ENCODE measurements around the gene GIMAP6. TPM values are rescaled to one million over a fixed set of nuclear protein-coding genes. Genes with fewer than 3 reads are reported as not detected.
"Not testable (repeated sequence)": the region's sequence is repeated elsewhere in the genome, so short reads cannot be mapped to it uniquely, and the experiment has no call there.

Gene GIMAP6
- total RNA-seq, 1 experiment from 2014 or later: not detected

- Histone ChIP-seq H3K27me3 (peaks cover 8% of the 10 kb centered on the region), H3K9me3 (replicated peaks) (no peaks in the 10 kb centered on the region), H3K27ac (no peak overlapping the region), H3K4me3 (no peak overlapping the region), H3K36me3 (no peaks in the 10 kb centered on the region), H3K4me1 (no peaks in the 10 kb centered on the region)
- DNase-seq: no peak
Measured at GRCh38 chr7:150620617-150621371, 11.4 kb downstream of the GIMAP6 start.

- no peak overlapping the region for H3K27ac ChIP-seq
- no peaks in the 10 kb centered on the region for H3K4me1 ChIP-seq
- H3K9me3 ChIP-seq (replicated peaks): no peaks in the 10 kb centered on the region
- H3K4me3 ChIP-seq: no peak overlapping the region
- DNase-seq: no peak
- peaks cover 2% of the 10 kb centered on the region; the same call in 1 of the 2 replicates for H3K27me3 ChIP-seq
- no peaks in the 10 kb centered on the region for H3K36me3 ChIP-seq
Measured at GRCh38 chr7:150620061-150620460, 12.1 kb downstream of the GIMAP6 start.

- not testable (repeated sequence) for H3K4me1 ChIP-seq; H3K36me3 ChIP-seq; DNase-seq; H3K27me3 ChIP-seq; H3K9me3 ChIP-seq (replicated peaks); H3K27ac ChIP-seq; H3K4me3 ChIP-seq
Measured at GRCh38 chr7:150615221-150615755, 16.9 kb downstream of the GIMAP6 start.

GRCh38 chr7:150614426-150614825, 17.8 kb downstream of the GIMAP6 start:
- H3K27me3 ChIP-seq; DNase-seq; H3K4me1 ChIP-seq; H3K27ac ChIP-seq; H3K36me3 ChIP-seq; H3K4me3 ChIP-seq; H3K9me3 ChIP-seq (replicated peaks): not testable (repeated sequence)

- no peak overlapping the region for H3K4me3 ChIP-seq
- DNase-seq: no peak
- no peaks in the 10 kb centered on the region for H3K9me3 ChIP-seq (replicated peaks)
- no peaks in the 10 kb centered on the region for H3K36me3 ChIP-seq
- no peak overlapping the region for H3K27ac ChIP-seq
- H3K4me1 ChIP-seq: no peaks in the 10 kb centered on the region
- no peaks in the 10 kb centered on the region for H3K27me3 ChIP-seq
Measured at GRCh38 chr7:150613880-150614279, 18.3 kb downstream of the GIMAP6 start.

GRCh38 chr7:150612925-150613324, 19.3 kb downstream of the GIMAP6 start:
- no peaks in the 10 kb centered on the region for H3K36me3 ChIP-seq
- no peak for DNase-seq
- H3K9me3 ChIP-seq (replicated peaks): no peaks in the 10 kb centered on the region

GRCh38 chr7:150610233-150610632, 22.0 kb downstream of the GIMAP6 start:
- Histone ChIP-seq H3K4me3 (no peak overlapping the region), H3K27ac (no peak overlapping the region), H3K27me3 (no peaks in the 10 kb centered on the region), H3K4me1 (no peaks in the 10 kb centered on the region), H3K9me3 (replicated peaks) (no peaks in the 10 kb centered on the region), H3K36me3 (no peaks in the 10 kb centered on the region)
- DNase-seq: no peak

More at GRCh38 chr7:150612925-150613324, 19.3 kb downstream of the GIMAP6 start:
- Histone ChIP-seq H3K4me3 (no peak overlapping the region), H3K27ac (no peak overlapping the region), H3K27me3 (no peaks in the 10 kb centered on the region), H3K4me1 (no peaks in the 10 kb centered on the region)

GRCh38 chr7:150603600-150603999, 28.6 kb downstream of the GIMAP6 start:
- H3K9me3 ChIP-seq (replicated peaks); H3K4me1 ChIP-seq; H3K36me3 ChIP-seq; H3K4me3 ChIP-seq; H3K27ac ChIP-seq; DNase-seq; H3K27me3 ChIP-seq: not testable (repeated sequence)

GRCh38 chr7:150595361-150595760, 36.8 kb downstream of the GIMAP6 start:
- Histone ChIP-seq H3K27ac (no peak overlapping the region), H3K36me3 (no peaks in the 10 kb centered on the region), H3K4me1 (no peaks in the 10 kb centered on the region), H3K27me3 (no peaks in the 10 kb centered on the region), H3K9me3 (replicated peaks) (no peaks in the 10 kb centered on the region; the same call in 1 of the 2 replicates), H3K4me3 (no peak overlapping the region)
- no peak for DNase-seq

- no peaks in the 10 kb centered on the region for H3K27me3 ChIP-seq
- no peaks in the 10 kb centered on the region for H3K36me3 ChIP-seq
- H3K27ac ChIP-seq: no peak overlapping the region
- no peak overlapping the region for H3K4me3 ChIP-seq
- no peaks in the 10 kb centered on the region for H3K4me1 ChIP-seq
- no peak for DNase-seq
- no peaks in the 10 kb centered on the region; the same call in 1 of the 2 replicates for H3K9me3 ChIP-seq (replicated peaks)
Measured at GRCh38 chr7:150594805-150595204, 37.4 kb downstream of the GIMAP6 start.

- no peak for DNase-seq
- H3K27ac ChIP-seq: no peak overlapping the region
- no peaks in the 10 kb centered on the region for H3K4me1 ChIP-seq
- no peaks in the 10 kb centered on the region for H3K36me3 ChIP-seq
- H3K9me3 ChIP-seq (replicated peaks): no peaks in the 10 kb centered on the region
- no peaks in the 10 kb centered on the region for H3K27me3 ChIP-seq
- H3K4me3 ChIP-seq: no peak overlapping the region
Measured at GRCh38 chr7:150587551-150587950, 44.6 kb downstream of the GIMAP6 start.

- no peaks in the 10 kb centered on the region for H3K9me3 ChIP-seq (replicated peaks)
- no peak for DNase-seq
- H3K4me1 ChIP-seq: no peaks in the 10 kb centered on the region
- no peak overlapping the region for H3K27ac ChIP-seq
- no peaks in the 10 kb centered on the region for H3K36me3 ChIP-seq
- no peaks in the 10 kb centered on the region for H3K27me3 ChIP-seq
- H3K4me3 ChIP-seq: no peak overlapping the region
Measured at GRCh38 chr7:150586785-150587152, 45.4 kb downstream of the GIMAP6 start.

GRCh38 chr7:150586068-150586784, 46.0 kb downstream of the GIMAP6 start:
- Histone ChIP-seq H3K4me3 (no peak overlapping the region), H3K4me1 (no peaks in the 10 kb centered on the region), H3K9me3 (replicated peaks) (no peaks in the 10 kb centered on the region), H3K27me3 (no peaks in the 10 kb centered on the region), H3K36me3 (no peaks in the 10 kb centered on the region), H3K27ac (no peak overlapping the region)
- no peak for DNase-seq

GRCh38 chr7:150585199-150585598, 47.0 kb downstream of the GIMAP6 start:
- Histone ChIP-seq H3K27me3 (no peaks in the 10 kb centered on the region), H3K36me3 (no peaks in the 10 kb centered on the region)

GRCh38 chr7:150580638-150581394, 51.4 kb downstream of the GIMAP6 start:
- DNase-seq: no peak
- H3K4me1 ChIP-seq: no peaks in the 10 kb centered on the region
- H3K27me3 ChIP-seq: no peaks in the 10 kb centered on the region

More at GRCh38 chr7:150585199-150585598, 47.0 kb downstream of the GIMAP6 start:
- Histone ChIP-seq H3K4me1 (no peaks in the 10 kb centered on the region), H3K4me3 (no peak overlapping the region), H3K9me3 (replicated peaks) (peaks cover 3% of the 10 kb centered on the region; the same call in 1 of the 2 replicates), H3K27ac (no peak overlapping the region)
- DNase-seq: no peak

More at GRCh38 chr7:150580638-150581394, 51.4 kb downstream of the GIMAP6 start:
- no peak overlapping the region for H3K4me3 ChIP-seq
- no peaks in the 10 kb centered on the region for H3K36me3 ChIP-seq
- no peak overlapping the region for H3K27ac ChIP-seq
- peaks cover 3% of the 10 kb centered on the region; the same call in 1 of the 2 replicates for H3K9me3 ChIP-seq (replicated peaks)

Measured in SJCRH30 (cell line).